Spleen (tissue), 13 donors: ENCODE data around the gene KLF8. TPM values are rescaled to one million over a fixed set of nuclear protein-coding genes. Genes with fewer than 3 reads are reported as not detected.
"Not testable (repeated sequence)": the region's sequence is repeated elsewhere in the genome, so short reads cannot be mapped to it uniquely, and the experiment has no call there.

ENCODE experiments used
- DNase-seq: peaks from one replicate; pipeline ENCODE4 v3.0.0-alpha.2; 2020
- H3K27ac ChIP-seq, 8 donors: fragments of 200-600 bp; sonication (generic) in 7 of 8; 1 replicate in 4 of 8; 2 replicates in 4 of 8; pipeline versions ENCODE4 v1.5.0 to v1.8.0; 2016 to 2021; ENCODE audit warnings: inconsistent platforms in 4 of 8, mild to moderate bottlenecking in 4 of 8, moderate library complexity in 1 of 8
- H3K27me3 ChIP-seq, 7 donors: fragments of 200-600 bp; sonication (generic) in 6 of 7; replicated peaks in 1 of 7; 1 replicate in 4 of 7; 2 replicates in 3 of 7; pipeline versions ENCODE4 v1.5.0 to v1.8.0; 2016 to 2021; ENCODE audit warnings: inconsistent platforms in 3 of 7, mild to moderate bottlenecking in 1 of 7
- H3K36me3 ChIP-seq, 6 donors: fragments of 200-600 bp; sonication (generic) in 5 of 6; 1 replicate in 4 of 6; 2 replicates in 2 of 6; pipeline versions ENCODE4 v1.5.0 to v1.8.0; 2016 to 2021; ENCODE audit warnings: inconsistent platforms in 2 of 6
- H3K4me1 ChIP-seq, 6 donors: fragments of 200-600 bp; sonication (generic) in 5 of 6; 1 replicate in 3 of 6; 2 replicates in 3 of 6; pipeline versions ENCODE4 v1.5.0 to v1.8.0; 2016 to 2021; ENCODE audit warnings: inconsistent platforms in 3 of 6
- H3K4me3 ChIP-seq, 8 donors: fragments of 200-600 bp; sonication (generic) in 7 of 8; 1 replicate in 4 of 8; 2 replicates in 4 of 8; pipeline versions ENCODE4 v1.5.0 to v1.8.0; 2016 to 2021; ENCODE audit warnings: inconsistent platforms in 4 of 8, mild to moderate bottlenecking in 4 of 8, moderate library complexity in 2 of 8
- H3K9me3 ChIP-seq, 8 donors: fragments of 200-600 bp; sonication (generic) in 7 of 8; 1 replicate in 4 of 8; 2 replicates in 4 of 8; pipeline versions ENCODE4 v1.5.0 to v1.8.0; 2016 to 2021; ENCODE audit warnings: inconsistent platforms in 4 of 8
- POLR2A ChIP-seq, 3 donors: fragments of 450-650 bp; IDR thresholded peaks; one replicate each; pipeline ENCODE4 v1.5.1; 2017; ENCODE audit warnings: antibody characterized with exemption in 3 of 3, mild to moderate bottlenecking in 1 of 3
- POLR2AphosphoS5 ChIP-seq, 3 donors: sonication (generic); formaldehyde crosslinking; IDR thresholded peaks; one replicate each; pipeline ENCODE4 v1.5.1; 2017; ENCODE audit warnings: antibody characterized with exemption in 3 of 3
- WGBS, 5 donors: extraction: QIAGEN DNeasy Blood & Tissue Kit in 3 of 5; methylation state at CpG; one replicate each; pipeline versions ENCODE4 v1.1.5 to v1.1.7; 2013 to 2018; 5-methylcytosine and 5-hydroxymethylcytosine counted together
- intact Hi-C: fragments of 100-400 bp; cut with DNase I; formaldehyde crosslinking; loops from one replicate; pipeline ENCODE4 v1.15.0; 2023; ENCODE audit warnings: low total_unique reads
- long read RNA-seq, 2 donors: transcript quantifications; one replicate each; lab custom pipeline, GENCODE V29; 2026
- polyA plus RNA-seq, 3 donors: library from polyadenylated mRNA; stranded (reverse); fragments of 200-250 nt; gene quantifications; one replicate each; pipeline ENCODE4 v1.2.1, GENCODE V29; 2013
- total RNA-seq, 7 donors: library from RNA; depleted of rRNA in 3 of 7; stranded (reverse); fragments of >200 nt in 3 of 7; fragmentation: NEBNext Ultra II Directional in 4 of 7; extraction: Animal tissue kit (Norgen Biotek cat#: 25700) in 4 of 7; gene quantifications; one replicate each; pipeline versions ENCODE4 v1.1.0 to v1.2.1, GENCODE V29; 2016 to 2021
- TF ChIP-seq, protein P1 (sequence below), 11 experiments: fragments of 200-600 bp in 7 of 11; fragments of 450-650 bp in 4 of 11; sonication (generic) in 4 of 11; IDR thresholded peaks in 8 of 11; conservative IDR thresholded peaks in 3 of 11; 1 replicate in 7 of 11; 2 replicates in 4 of 11; pipeline versions ENCODE4 v1.4.0 to v1.8.0; 2016 to 2021; ENCODE audit warnings: antibody characterized with exemption in 11 of 11, inconsistent platforms in 4 of 11, mild to moderate bottlenecking in 1 of 11
- donor health status: healthy with polysubstance abuse.
- donor health status: DM: no; HTN: no; CAD: no; lungs with moderate emphysema.
- donor health status: DM: no; HTN: no; CAD: no.
- donor health status: Bipolar disorder and iron deficiency.
- donor health status: healthy.
- donor health status: DM: no; HTN: no; CAD: no.
- donor health status: DM: yes; HTN: yes; CAD: no.

KLF8 gene
- 10 to 100 TPM in 4 of 7 donors, 1 to 10 TPM in 3; 6.3 to 22.2 (median 12.0) TPM for total RNA-seq
- polyA plus RNA-seq: 1 to 10 TPM; 3.0 to 3.9 (median 3.1) TPM
- long read RNA-seq, donor 1, full-length matches to known transcripts: 4 of 9 reads
- long read RNA-seq, donor 1, partial matches to known transcripts: 5 of 9 reads
- long read RNA-seq, donor 1, other reads (novel, unspliced or antisense): 0 of 9 reads
- long read RNA-seq, donor 2: 0 reads

DNA sequence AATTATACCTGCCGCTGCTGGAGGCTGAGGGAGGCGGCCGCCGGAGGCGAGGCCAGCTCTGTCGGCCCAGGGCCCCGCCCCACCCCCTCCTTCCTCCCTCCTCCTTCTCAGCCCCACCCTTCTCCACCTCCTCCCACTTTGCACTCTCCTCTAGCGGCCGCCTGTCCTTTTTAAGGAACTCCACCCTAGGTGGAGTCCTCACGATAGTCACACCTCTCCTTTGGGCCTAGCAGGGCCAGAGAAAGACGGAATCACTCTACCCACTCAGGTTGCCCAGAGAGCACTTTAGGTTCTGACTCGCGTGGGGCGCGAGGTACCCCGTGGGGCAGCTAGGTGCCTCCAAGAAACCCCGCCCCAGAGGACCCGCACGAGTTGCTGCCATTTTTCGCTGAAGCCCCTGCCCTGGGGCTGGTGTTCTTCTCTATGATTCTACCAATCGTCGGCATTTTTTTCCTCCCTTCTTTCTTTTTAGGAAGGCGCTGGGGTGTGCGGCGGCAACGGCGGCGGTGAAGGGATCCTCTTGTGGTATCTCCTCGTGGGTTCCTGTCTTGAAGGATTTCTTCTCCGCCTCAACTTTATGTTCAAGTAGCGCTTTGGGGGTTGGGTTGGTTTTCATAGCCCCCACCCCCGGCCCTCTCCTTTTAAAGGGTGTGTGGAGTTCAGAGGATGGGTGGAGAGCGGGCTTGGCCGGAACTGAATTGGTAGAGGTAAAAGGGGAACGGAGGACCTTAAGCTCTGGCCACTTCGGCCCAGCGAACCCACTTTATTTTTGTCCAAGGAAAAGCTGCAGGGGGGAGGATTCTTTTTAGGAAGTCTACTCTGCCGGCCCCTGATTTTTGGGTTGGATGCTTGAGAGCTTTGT is at the start of gene KLF8:
KLF8 (plus strand) TSS at position 136 of the 862 bp plus-strand sequence. CDS start 979 bp downstream, outside the sequence.
- DNase-seq: no peak

DNA sequence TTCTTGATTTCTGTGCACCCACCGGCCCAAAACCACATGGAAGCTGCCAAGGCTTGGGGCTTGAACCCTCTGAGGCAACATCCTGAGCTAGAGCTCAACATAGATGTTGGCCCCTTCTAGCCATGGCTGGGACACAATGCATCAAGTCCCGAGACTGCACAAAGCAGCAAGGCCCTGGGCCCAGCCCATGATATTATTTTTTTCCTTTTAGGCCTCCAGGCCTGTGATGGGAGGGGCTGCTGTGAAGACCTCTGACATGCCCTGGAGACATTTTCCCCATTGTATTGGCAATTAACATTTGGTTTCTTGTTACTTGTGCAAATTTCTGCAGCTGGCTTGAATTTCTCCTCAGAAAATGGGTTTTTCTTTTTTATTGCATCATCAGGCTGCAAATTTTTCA is 25.2 kb upstream of the KLF8 start:
- 67 to 100% (median 82%) methylated on average over 1 to 2 of the region's 2 CpGs for WGBS, 5 donors
- H3K4me1 ChIP-seq: not testable (repeated sequence)

More for the DNA sequence above, at the start of gene KLF8:
- WGBS, 5 donors: 0 to 40% (median 3%) methylated on average over 34 to 38 of the region's 38 CpGs
- TF ChIP-seq POLR2AphosphoS5 (IDR thresholded peaks at IDR 0.05) (peak in 2 of 3 donors; percentile 43 to 45), POLR2A (IDR thresholded peaks at IDR 0.05) (no peak)
- Histone ChIP-seq H3K27me3 (peaks cover 0 to 24% (median 0%) of the 10 kb centered on the region in 7 donors), H3K4me3 (peak within 1 kb of the TSS; percentile 18 to 70 (median 39)), H3K9me3 (no peaks in the 10 kb centered on the region), H3K27ac (peak within 1 kb of the TSS in 6 of 8 donors; percentile 43 to 73 (median 60)), H3K36me3 (no peaks in the 10 kb centered on the region), H3K4me1 (peaks cover 0 to 16% (median 2%) of the 10 kb centered on the region in 6 donors)
- intact Hi-C loops: no loop called here

DNA sequence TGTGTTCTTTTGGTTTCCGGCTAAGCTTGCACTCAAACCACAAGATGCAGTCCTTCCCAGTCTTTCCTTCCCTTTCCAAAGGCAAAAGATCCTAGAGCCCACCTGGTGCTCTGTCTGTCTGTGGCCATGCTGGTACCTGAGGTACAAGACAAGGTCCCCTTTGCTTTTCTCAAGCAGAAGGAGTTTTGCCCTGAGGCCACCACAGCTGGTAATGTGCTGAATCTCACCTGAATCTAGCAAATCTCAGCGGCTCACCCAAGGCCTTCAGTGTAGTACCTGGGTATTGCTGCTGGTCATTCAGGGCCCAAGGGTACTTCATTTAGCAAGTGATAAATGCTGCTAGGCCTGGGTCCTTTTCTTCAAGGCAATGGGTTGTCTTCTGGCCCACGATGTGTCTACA is 20.5 kb upstream of the KLF8 start:
- Histone ChIP-seq H3K27ac (no peak overlapping the region), H3K9me3 (peaks cover 0 to 17% (median 5%) of the 10 kb centered on the region in 8 donors), H3K4me3 (no peak overlapping the region), H3K27me3 (peaks cover 0 to 7% (median 0%) of the 10 kb centered on the region in 7 donors), H3K4me1 (no peaks in the 10 kb centered on the region), H3K36me3 (no peaks in the 10 kb centered on the region)
- intact Hi-C loops: no loop called here
- DNase-seq: no peak
- 82 to 100% (median 95%) methylated on average over 2 to 3 of the region's 3 CpGs for WGBS, 5 donors
- TF ChIP-seq, protein P1, sequence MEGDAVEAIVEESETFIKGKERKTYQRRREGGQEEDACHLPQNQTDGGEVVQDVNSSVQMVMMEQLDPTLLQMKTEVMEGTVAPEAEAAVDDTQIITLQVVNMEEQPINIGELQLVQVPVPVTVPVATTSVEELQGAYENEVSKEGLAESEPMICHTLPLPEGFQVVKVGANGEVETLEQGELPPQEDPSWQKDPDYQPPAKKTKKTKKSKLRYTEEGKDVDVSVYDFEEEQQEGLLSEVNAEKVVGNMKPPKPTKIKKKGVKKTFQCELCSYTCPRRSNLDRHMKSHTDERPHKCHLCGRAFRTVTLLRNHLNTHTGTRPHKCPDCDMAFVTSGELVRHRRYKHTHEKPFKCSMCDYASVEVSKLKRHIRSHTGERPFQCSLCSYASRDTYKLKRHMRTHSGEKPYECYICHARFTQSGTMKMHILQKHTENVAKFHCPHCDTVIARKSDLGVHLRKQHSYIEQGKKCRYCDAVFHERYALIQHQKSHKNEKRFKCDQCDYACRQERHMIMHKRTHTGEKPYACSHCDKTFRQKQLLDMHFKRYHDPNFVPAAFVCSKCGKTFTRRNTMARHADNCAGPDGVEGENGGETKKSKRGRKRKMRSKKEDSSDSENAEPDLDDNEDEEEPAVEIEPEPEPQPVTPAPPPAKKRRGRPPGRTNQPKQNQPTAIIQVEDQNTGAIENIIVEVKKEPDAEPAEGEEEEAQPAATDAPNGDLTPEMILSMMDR (IDR thresholded peaks at IDR 0.05 in 8 of 11, conservative IDR thresholded peaks at IDR 0.05 in 3 of 11): no peak
- TF ChIP-seq POLR2A (IDR thresholded peaks at IDR 0.05) (no peak), POLR2AphosphoS5 (IDR thresholded peaks at IDR 0.05) (no peak)

More for the DNA sequence above, 25.2 kb upstream of the KLF8 start:
- H3K36me3 ChIP-seq, DNase-seq, H3K27me3 ChIP-seq, intact Hi-C loops, H3K27ac ChIP-seq, H3K4me3 ChIP-seq: not testable (repeated sequence)
- peaks cover 0 to 39% (median 13%) of the 10 kb centered on the region in 8 donors for H3K9me3 ChIP-seq

DNA sequence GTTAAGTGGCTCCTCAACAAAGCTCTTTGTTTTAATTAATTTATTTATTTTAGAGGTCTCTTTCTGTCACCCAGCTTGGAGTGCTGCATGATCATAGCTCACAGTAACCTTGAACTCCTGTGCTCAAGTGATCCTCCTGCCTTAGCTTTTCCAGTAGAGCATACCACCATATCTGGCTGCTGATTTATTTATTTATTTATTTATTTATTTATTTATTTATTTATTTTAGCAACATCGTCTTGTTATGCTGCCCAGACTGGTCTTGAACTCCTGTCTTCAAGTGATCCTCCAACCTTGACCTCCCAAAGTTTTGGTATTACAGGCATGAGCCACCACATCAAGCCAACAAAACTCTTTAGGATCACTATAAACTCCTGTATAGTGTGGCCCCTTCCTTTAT is 15.8 kb upstream of the KLF8 start:
- TF ChIP-seq POLR2AphosphoS5 (IDR thresholded peaks at IDR 0.05) (no peak), POLR2A (IDR thresholded peaks at IDR 0.05) (no peak)
- TF ChIP-seq, protein P1 (IDR thresholded peaks at IDR 0.05 in 8 of 11, conservative IDR thresholded peaks at IDR 0.05 in 3 of 11): no peak
- Histone ChIP-seq H3K36me3 (no peaks in the 10 kb centered on the region), H3K27me3 (peaks cover 0 to 3% (median 0%) of the 10 kb centered on the region in 7 donors), H3K27ac (no peak overlapping the region), H3K9me3 (peaks cover 0 to 10% (median 0%) of the 10 kb centered on the region in 8 donors), H3K4me3 (no peak overlapping the region), H3K4me1 (no peaks in the 10 kb centered on the region)
- intact Hi-C loops: no loop called here
- WGBS, 5 donors: 77 to 100% (median 79%) methylated on average over 1 of the region's 1 CpG
- DNase-seq: no peak

DNA sequence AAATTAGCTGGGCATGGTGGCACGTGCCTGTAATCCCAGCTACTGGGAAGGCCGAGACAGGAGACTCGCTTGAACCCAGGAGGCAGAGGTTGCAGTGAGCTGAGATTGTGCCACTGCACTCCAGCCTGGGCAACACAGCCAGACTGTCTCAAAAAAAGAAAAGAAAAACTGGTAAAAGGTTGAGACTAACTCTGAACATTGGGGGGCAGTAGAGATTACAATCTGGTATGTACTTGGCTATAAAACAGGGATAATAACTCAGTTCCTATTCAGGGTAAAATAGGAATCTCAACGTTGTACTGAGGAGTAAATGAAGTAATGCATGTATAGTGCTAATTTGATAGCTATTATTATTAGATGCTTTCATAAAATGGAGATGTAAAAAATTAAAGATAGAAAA is 12.5 kb upstream of the KLF8 start:
- no peak overlapping the region for H3K4me3 ChIP-seq
- TF ChIP-seq, protein P1 (IDR thresholded peaks at IDR 0.05 in 8 of 11, conservative IDR thresholded peaks at IDR 0.05 in 3 of 11): peak in 3 of 11 experiments; percentile 19 to 28 (median 26)
- no peak for TF ChIP-seq POLR2A (IDR thresholded peaks at IDR 0.05)
- intact Hi-C loops: no loop called here
- H3K27ac ChIP-seq: no peak overlapping the region
- no peaks in the 10 kb centered on the region for H3K27me3 ChIP-seq
- H3K36me3 ChIP-seq: no peaks in the 10 kb centered on the region
- 37 to 65% (median 58%) methylated on average over 4 of the region's 4 CpGs for WGBS, 5 donors
- DNase-seq: no peak
- no peaks in the 10 kb centered on the region for H3K9me3 ChIP-seq
- no peaks in the 10 kb centered on the region for H3K4me1 ChIP-seq
